OCI-LY1 (cell line): Measurements from ENCODE around the gene RARG.

Experiments used
- H2AFZ ChIP-seq: fragments of 200-600 bp; sonication (generic), shearing (Covaris generic); 2 replicates; pipeline ENCODE4 v1.6.0; 2014; ENCODE audit warnings: antibody characterized with exemption, mild to moderate bottlenecking, low read length
- H3F3A ChIP-seq: fragments of 200-600 bp; sonication (generic), shearing (Covaris generic); 2 replicates; pipeline ENCODE4 v1.6.0; 2014; ENCODE audit warnings: mild to moderate bottlenecking, antibody characterized with exemption, low read length, moderate library complexity; ENCODE audit not compliant: insufficient read depth
- H3K27ac ChIP-seq: fragments of 200-600 bp; sonication (generic); 2 replicates; pipeline ENCODE4 v1.5.1; 2014; ENCODE audit warnings: low read length, mixed run types, mild to moderate bottlenecking, low read depth; ENCODE audit not compliant: poor library complexity, severe bottlenecking
- H3K27me3 ChIP-seq: fragments of 200-600 bp; sonication (generic); 2 replicates; pipeline ENCODE4 v1.6.0; 2014; ENCODE audit warnings: antibody characterized with exemption, mild to moderate bottlenecking, low read length, moderate library complexity; ENCODE audit not compliant: insufficient read depth
- H3K36me3 ChIP-seq: fragments of 200-600 bp; sonication (generic); 2 replicates; pipeline ENCODE4 v1.6.1; 2014; ENCODE audit warnings: mild to moderate bottlenecking, antibody characterized with exemption, low read length, moderate library complexity, mixed read lengths; ENCODE audit not compliant: insufficient read depth
- H3K4me1 ChIP-seq: fragments of 200-600 bp; sonication (generic); 2 replicates; pipeline ENCODE4 v1.5.1; 2014; ENCODE audit warnings: mild to moderate bottlenecking, low read length, moderate library complexity; ENCODE audit not compliant: insufficient read depth, severe bottlenecking
- H3K4me2 ChIP-seq: fragments of 200-600 bp; sonication (generic), shearing (Covaris generic); 2 replicates; pipeline ENCODE4 v1.6.1; 2014; ENCODE audit warnings: low read length
- H3K4me3 ChIP-seq: fragments of 200-600 bp; sonication (generic); 2 replicates; pipeline ENCODE4 v1.5.1; 2014; ENCODE audit warnings: low read length, low read depth, mild to moderate bottlenecking, mixed read lengths; ENCODE audit not compliant: poor library complexity, severe bottlenecking
- H3K79me2 ChIP-seq: fragments of 200-600 bp; shearing (Covaris generic); 2 replicates; pipeline ENCODE4 v1.6.1; 2016; ENCODE audit warnings: mixed run types, low read length, mixed read lengths; ENCODE audit not compliant: insufficient read depth
- H3K9ac ChIP-seq: fragments of 200-600 bp; sonication (generic), shearing (Covaris generic); 2 replicates; pipeline ENCODE4 v1.6.1; 2014; ENCODE audit warnings: mild to moderate bottlenecking, low read length, mixed read lengths
- H3K9me2 ChIP-seq: fragments of 200-600 bp; sonication (generic), shearing (Covaris generic); 2 replicates; pipeline ENCODE4 v1.6.1; 2014; ENCODE audit warnings: low read depth, mild to moderate bottlenecking, low read length, mixed read lengths
- H3K9me3 ChIP-seq: fragments of 200-600 bp; shearing (Covaris generic); 2 replicates; pipeline ENCODE4 v1.6.1; 2014; ENCODE audit warnings: low read length, mixed read lengths
- H4K20me1 ChIP-seq: fragments of 200-600 bp; sonication (generic), shearing (Covaris generic); 2 replicates; pipeline ENCODE4 v1.6.0; 2016; ENCODE audit warnings: mild to moderate bottlenecking, low read length; ENCODE audit not compliant: insufficient read depth
- CTCF ChIP-seq: fragments of 200-600 bp; sonication (generic), shearing (Covaris generic); IDR thresholded peaks from 2 replicates; pipeline ENCODE4 v1.5.1; 2017; ENCODE audit warnings: mild to moderate bottlenecking, antibody characterized with exemption, low read length, moderate library complexity, mixed read lengths
- EZH2 ChIP-seq: fragments of 200-600 bp; sonication (generic), shearing (Covaris generic); IDR thresholded peaks from 2 replicates; pipeline ENCODE4 v1.8.0; 2017; ENCODE audit warnings: borderline replicate concordance, mixed run types, mild to moderate bottlenecking, antibody characterized with exemption, low read length, moderate library complexity, mixed read lengths

Gene RARG

GRCh38 chr12:53193040-53193439 lies 39.0 kb downstream of the RARG start:
- H3K36me3 ChIP-seq, result peaks cover 28% of the 10 kb centered on the region; the same call in 1 of the 2 replicates
- no peak overlapping the region for H3K4me3 ChIP-seq
- peaks cover 22% of the 10 kb centered on the region for H3K4me1 ChIP-seq
- H3K9me3 ChIP-seq, result no peaks in the 10 kb centered on the region
- H3K27me3 ChIP-seq, result no peaks in the 10 kb centered on the region
- no peak overlapping the region for H3K4me2 ChIP-seq
- no peak overlapping the region for H3K9ac ChIP-seq
- no peak overlapping the region for H3K27ac ChIP-seq
- TF ChIP-seq EZH2 (no peak), CTCF (no peak)
- no peaks in the 10 kb centered on the region for H3K9me2 ChIP-seq
- no peaks in the 10 kb centered on the region for H4K20me1 ChIP-seq
- no peak overlapping the region for H2AFZ ChIP-seq
- no peaks in the 10 kb centered on the region for H3K79me2 ChIP-seq
- H3F3A ChIP-seq, result no peaks in the 10 kb centered on the region; the same call in 1 of the 2 replicates

GRCh38 chr12:53192531-53193021 lies 39.4 kb downstream of the RARG start:
- Histone ChIP-seq H2AFZ (no peak overlapping the region), H4K20me1 (no peaks in the 10 kb centered on the region), H3K9me3 (no peaks in the 10 kb centered on the region), H3K27ac (no peak overlapping the region), H3K79me2 (no peaks in the 10 kb centered on the region), H3K4me2 (no peak overlapping the region), H3F3A (no peaks in the 10 kb centered on the region; the same call in 1 of the 2 replicates), H3K9ac (no peak overlapping the region), H3K4me3 (no peak overlapping the region), H3K36me3 (peaks cover 33% of the 10 kb centered on the region), H3K27me3 (no peaks in the 10 kb centered on the region), H3K4me1 (peaks cover 18% of the 10 kb centered on the region), H3K9me2 (no peaks in the 10 kb centered on the region)
- no peak for TF ChIP-seq CTCF
- no peak for TF ChIP-seq EZH2

DNA sequence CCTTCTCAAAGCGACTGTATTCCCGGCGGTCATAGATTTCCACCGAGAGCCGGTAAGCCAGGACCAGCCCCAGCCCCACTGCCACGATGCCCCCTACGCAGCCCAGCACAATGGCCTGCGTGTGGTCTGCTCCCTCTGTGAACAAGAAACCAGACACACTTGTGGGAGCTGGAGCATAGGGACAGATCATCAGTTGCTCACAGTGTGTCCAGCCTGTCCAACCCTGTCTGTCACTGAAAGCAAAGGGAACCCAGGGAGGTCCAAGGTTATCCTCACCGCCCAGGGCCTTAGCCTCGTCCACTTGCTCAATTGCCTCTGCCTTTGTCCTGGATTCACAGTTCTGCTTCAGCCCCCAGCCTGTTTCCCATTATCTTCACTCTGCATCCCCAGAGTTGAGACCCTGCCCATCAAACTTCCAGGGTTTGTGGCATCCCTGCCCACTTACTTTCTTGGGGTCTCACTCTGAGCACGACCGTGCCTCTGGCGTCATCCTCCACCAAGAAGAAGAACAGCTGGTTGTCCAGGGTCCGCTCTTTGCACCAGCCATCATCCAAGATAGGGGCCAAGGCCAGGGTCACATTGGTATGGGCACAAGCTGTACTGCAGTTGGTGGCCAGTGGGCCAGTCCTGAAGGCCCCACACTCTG lies 40.0 kb downstream of the RARG start:
- Histone ChIP-seq H3K36me3 (peaks cover 39% of the 10 kb centered on the region), H3K9ac (no peak overlapping the region), H3F3A (no peaks in the 10 kb centered on the region; the same call in 1 of the 2 replicates), H3K4me3 (no peak overlapping the region), H3K9me3 (no peaks in the 10 kb centered on the region), H2AFZ (no peak overlapping the region), H3K79me2 (no peaks in the 10 kb centered on the region), H3K27ac (no peak overlapping the region), H3K9me2 (no peaks in the 10 kb centered on the region), H3K27me3 (no peaks in the 10 kb centered on the region), H3K4me1 (peaks cover 12% of the 10 kb centered on the region), H3K4me2 (no peak overlapping the region), H4K20me1 (no peaks in the 10 kb centered on the region)
- TF ChIP-seq EZH2, result no peak
- no peak for TF ChIP-seq CTCF
